ENCODE measurements around the gene MAP4K4.

Gene MAP4K4

DNA sequence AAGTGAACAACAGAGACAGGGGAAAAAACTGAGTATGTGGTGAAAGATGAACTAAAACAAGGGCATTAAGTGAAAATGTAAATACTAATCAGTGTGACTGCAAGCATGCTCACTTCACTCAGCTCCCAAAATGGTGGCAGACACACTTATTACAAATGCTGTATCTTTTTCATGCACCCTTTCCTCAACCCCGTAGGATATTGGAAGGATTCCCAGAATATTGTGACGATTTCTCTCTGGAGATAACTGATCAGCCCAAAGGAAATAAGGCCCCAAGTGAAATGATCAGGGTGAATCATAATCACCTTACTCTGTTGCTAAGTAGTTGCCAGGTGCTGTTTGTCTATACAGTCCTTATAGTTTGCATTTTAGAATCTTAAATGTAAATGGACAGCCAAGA lies 155.3 kb downstream of the MAP4K4 start:
- no peak overlapping the region for H3K4me3 ChIP-seq (ENCODE audit: insufficient read depth, low read length, poor library complexity, severe bottlenecking)
- H2AFZ ChIP-seq (ENCODE audit: low read depth, low read length, severe bottlenecking), result no peak overlapping the region
- H3K9me2 ChIP-seq (replicated peaks; ENCODE audit: insufficient read depth, low read length), result no peaks in the 10 kb centered on the region
- no peaks in the 10 kb centered on the region for H4K20me1 ChIP-seq (ENCODE audit: low read depth, low read length)
- no peak overlapping the region for H3K4me2 ChIP-seq (ENCODE audit: low read depth, low read length, poor library complexity, severe bottlenecking)
- no peak overlapping the region for H3K9ac ChIP-seq (ENCODE audit: low read length)
- H3F3A ChIP-seq (ENCODE audit: insufficient read depth), result no peaks in the 10 kb centered on the region
- no peak for TF ChIP-seq EZH2phosphoT487 (conservative IDR thresholded peaks at IDR 0.05; ENCODE audit: low read length)
- TF ChIP-seq, protein P1, sequence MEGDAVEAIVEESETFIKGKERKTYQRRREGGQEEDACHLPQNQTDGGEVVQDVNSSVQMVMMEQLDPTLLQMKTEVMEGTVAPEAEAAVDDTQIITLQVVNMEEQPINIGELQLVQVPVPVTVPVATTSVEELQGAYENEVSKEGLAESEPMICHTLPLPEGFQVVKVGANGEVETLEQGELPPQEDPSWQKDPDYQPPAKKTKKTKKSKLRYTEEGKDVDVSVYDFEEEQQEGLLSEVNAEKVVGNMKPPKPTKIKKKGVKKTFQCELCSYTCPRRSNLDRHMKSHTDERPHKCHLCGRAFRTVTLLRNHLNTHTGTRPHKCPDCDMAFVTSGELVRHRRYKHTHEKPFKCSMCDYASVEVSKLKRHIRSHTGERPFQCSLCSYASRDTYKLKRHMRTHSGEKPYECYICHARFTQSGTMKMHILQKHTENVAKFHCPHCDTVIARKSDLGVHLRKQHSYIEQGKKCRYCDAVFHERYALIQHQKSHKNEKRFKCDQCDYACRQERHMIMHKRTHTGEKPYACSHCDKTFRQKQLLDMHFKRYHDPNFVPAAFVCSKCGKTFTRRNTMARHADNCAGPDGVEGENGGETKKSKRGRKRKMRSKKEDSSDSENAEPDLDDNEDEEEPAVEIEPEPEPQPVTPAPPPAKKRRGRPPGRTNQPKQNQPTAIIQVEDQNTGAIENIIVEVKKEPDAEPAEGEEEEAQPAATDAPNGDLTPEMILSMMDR (IDR thresholded peaks at IDR 0.05; ENCODE audit: insufficient read depth, low read length, poor library complexity, severe bottlenecking), result no peak
- H3K9me3 ChIP-seq (ENCODE audit: insufficient read depth, low read length), result no peaks in the 10 kb centered on the region
- H3K27ac ChIP-seq (ENCODE audit: low read depth, low read length), result no peak overlapping the region
- H3K79me2 ChIP-seq (ENCODE audit: insufficient read depth, low read length), result peaks cover 4% of the 10 kb centered on the region; the same call in 1 of the 2 replicates
- peaks cover 44% of the 10 kb centered on the region for H3K36me3 ChIP-seq (ENCODE audit: low read length)
- no peaks in the 10 kb centered on the region for H3K27me3 ChIP-seq (ENCODE audit: low read length)

DNA sequence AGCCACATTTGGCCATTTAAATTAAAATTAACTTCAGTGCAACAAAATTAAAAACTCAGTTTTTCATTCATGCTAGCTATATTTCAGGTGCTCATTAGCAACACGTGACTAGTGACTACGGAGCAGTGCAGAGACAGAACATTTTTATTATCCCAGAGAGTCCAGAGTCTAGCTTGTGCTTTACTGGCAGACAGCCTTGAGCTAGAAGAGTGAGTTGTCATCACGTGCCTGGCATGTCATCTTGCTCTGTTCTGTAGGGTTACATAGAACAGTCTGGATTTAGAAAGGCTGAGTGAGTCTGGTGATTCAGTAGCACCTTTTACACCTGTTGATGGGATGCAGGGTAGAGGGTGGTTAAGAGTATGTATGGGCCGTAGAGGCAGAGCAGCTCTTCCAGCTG lies 157.4 kb downstream of the MAP4K4 start:
- Histone ChIP-seq H3K27ac (ENCODE audit: low read depth, low read length) (no peak overlapping the region), H3K27me3 (ENCODE audit: low read length) (no peaks in the 10 kb centered on the region), H3K4me2 (ENCODE audit: low read depth, low read length, poor library complexity, severe bottlenecking) (no peak overlapping the region), H3F3A (ENCODE audit: insufficient read depth) (no peaks in the 10 kb centered on the region), H3K9me3 (ENCODE audit: insufficient read depth, low read length) (no peaks in the 10 kb centered on the region), H3K4me3 (ENCODE audit: insufficient read depth, low read length, poor library complexity, severe bottlenecking) (no peak overlapping the region), H3K9me2 (replicated peaks; ENCODE audit: insufficient read depth, low read length) (no peaks in the 10 kb centered on the region), H3K36me3 (ENCODE audit: low read length) (peaks cover 45% of the 10 kb centered on the region), H3K79me2 (ENCODE audit: insufficient read depth, low read length) (peaks cover 4% of the 10 kb centered on the region; the same call in 1 of the 2 replicates), H4K20me1 (ENCODE audit: low read depth, low read length) (no peaks in the 10 kb centered on the region), H3K9ac (ENCODE audit: low read length) (no peak overlapping the region), H2AFZ (ENCODE audit: low read depth, low read length, severe bottlenecking) (no peak overlapping the region)
- TF ChIP-seq EZH2phosphoT487 (conservative IDR thresholded peaks at IDR 0.05; ENCODE audit: low read length), result no peak
- TF ChIP-seq, protein P1 (IDR thresholded peaks at IDR 0.05; ENCODE audit: insufficient read depth, low read length, poor library complexity, severe bottlenecking), result no peak

DNA sequence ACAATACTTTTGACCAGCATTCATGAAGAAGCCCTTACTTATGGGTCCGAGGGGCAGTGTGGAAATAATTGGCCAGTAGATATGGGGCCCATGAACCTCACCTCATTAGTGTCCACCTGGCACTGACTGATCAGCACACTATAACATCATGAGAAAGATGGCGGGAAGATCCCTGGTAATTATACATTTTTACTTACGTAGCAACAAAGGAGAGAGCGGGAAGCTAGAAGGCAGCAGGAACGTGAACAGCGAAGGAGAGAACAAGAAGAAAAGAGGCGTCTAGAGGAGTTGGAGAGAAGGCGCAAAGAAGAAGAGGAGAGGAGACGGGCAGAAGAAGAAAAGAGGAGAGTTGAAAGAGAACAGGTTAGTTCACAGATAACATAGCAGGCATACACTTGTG lies 158.3 kb downstream of the MAP4K4 start:
- TF ChIP-seq, protein P1 (IDR thresholded peaks at IDR 0.05; ENCODE audit: insufficient read depth, low read length, poor library complexity, severe bottlenecking), result no peak
- no peak for TF ChIP-seq EZH2phosphoT487 (conservative IDR thresholded peaks at IDR 0.05; ENCODE audit: low read length)
- no peak overlapping the region for H3K9ac ChIP-seq (ENCODE audit: low read length)
- H3K9me2 ChIP-seq (replicated peaks; ENCODE audit: insufficient read depth, low read length), result no peaks in the 10 kb centered on the region
- H3K79me2 ChIP-seq (ENCODE audit: insufficient read depth, low read length), result peaks cover 4% of the 10 kb centered on the region; the same call in 1 of the 2 replicates
- no peaks in the 10 kb centered on the region for H4K20me1 ChIP-seq (ENCODE audit: low read depth, low read length)
- no peak overlapping the region for H3K27ac ChIP-seq (ENCODE audit: low read depth, low read length)
- no peak overlapping the region for H2AFZ ChIP-seq (ENCODE audit: low read depth, low read length, severe bottlenecking)
- H3F3A ChIP-seq (ENCODE audit: insufficient read depth), result no peaks in the 10 kb centered on the region
- no peaks in the 10 kb centered on the region for H3K27me3 ChIP-seq (ENCODE audit: low read length)
- no peak overlapping the region for H3K4me3 ChIP-seq (ENCODE audit: insufficient read depth, low read length, poor library complexity, severe bottlenecking)
- H3K36me3 ChIP-seq (ENCODE audit: low read length), result peaks cover 48% of the 10 kb centered on the region
- no peaks in the 10 kb centered on the region for H3K9me3 ChIP-seq (ENCODE audit: insufficient read depth, low read length)
- no peak overlapping the region for H3K4me2 ChIP-seq (ENCODE audit: low read depth, low read length, poor library complexity, severe bottlenecking)
